Measurements from ENCODE around the gene DACH1. TPM values are rescaled to one million over a fixed set of nuclear protein-coding genes. Genes with fewer than 3 reads are reported as not detected.

DACH1 gene
- total RNA-seq, 1 donor from 2014 or later: 37.1 TPM

GRCh38 chr13:71634602-71635443 is 232.2 kb downstream of the DACH1 start:
- H3K27ac Mint-ChIP-seq: no peak overlapping the region
- peaks cover 32% of the 10 kb centered on the region for H3K4me1 Mint-ChIP-seq (ENCODE audit: low read depth)
- H3K36me3 Mint-ChIP-seq (ENCODE audit: insufficient read depth): no peaks in the 10 kb centered on the region
- no peaks in the 10 kb centered on the region for H3K27me3 Mint-ChIP-seq
- TF ChIP-seq, protein P1, sequence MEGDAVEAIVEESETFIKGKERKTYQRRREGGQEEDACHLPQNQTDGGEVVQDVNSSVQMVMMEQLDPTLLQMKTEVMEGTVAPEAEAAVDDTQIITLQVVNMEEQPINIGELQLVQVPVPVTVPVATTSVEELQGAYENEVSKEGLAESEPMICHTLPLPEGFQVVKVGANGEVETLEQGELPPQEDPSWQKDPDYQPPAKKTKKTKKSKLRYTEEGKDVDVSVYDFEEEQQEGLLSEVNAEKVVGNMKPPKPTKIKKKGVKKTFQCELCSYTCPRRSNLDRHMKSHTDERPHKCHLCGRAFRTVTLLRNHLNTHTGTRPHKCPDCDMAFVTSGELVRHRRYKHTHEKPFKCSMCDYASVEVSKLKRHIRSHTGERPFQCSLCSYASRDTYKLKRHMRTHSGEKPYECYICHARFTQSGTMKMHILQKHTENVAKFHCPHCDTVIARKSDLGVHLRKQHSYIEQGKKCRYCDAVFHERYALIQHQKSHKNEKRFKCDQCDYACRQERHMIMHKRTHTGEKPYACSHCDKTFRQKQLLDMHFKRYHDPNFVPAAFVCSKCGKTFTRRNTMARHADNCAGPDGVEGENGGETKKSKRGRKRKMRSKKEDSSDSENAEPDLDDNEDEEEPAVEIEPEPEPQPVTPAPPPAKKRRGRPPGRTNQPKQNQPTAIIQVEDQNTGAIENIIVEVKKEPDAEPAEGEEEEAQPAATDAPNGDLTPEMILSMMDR (IDR thresholded peaks at IDR 0.05; ENCODE audit: unreplicated experiment): no peak
- H3K4me3 Mint-ChIP-seq (ENCODE audit: low read depth): no peak overlapping the region
- no peaks in the 10 kb centered on the region for H3K9me3 Mint-ChIP-seq (ENCODE audit: low read depth)
- no peak for DNase-seq (ENCODE audit: low spot score, unreplicated experiment)

DNA sequence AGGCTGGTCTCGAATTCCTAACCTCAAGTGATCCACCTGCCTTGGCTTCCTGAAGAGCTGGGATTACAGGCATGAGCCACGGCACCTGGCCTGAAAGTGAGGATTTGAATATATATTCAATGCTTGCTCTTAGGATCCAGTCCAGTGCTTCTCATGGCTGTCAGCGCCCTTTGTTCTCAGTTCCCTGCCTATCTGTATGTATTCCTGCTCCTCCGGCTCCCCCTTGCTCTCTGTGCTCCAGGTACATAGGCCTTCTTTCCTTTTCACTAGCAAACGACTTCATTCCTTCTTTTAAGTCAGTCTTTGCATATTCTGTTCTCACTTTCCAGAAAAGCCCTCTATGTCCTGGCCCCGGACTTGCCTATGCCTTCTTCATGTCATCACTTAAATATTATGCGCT is 232.8 kb downstream of the DACH1 start:
- TF ChIP-seq, protein P1 (IDR thresholded peaks at IDR 0.05; ENCODE audit: unreplicated experiment): no peak
- Mint-ChIP-seq H3K27me3 (no peaks in the 10 kb centered on the region), H3K36me3 (ENCODE audit: insufficient read depth) (no peaks in the 10 kb centered on the region), H3K9me3 (ENCODE audit: low read depth) (no peaks in the 10 kb centered on the region), H3K27ac (no peak overlapping the region), H3K4me1 (ENCODE audit: low read depth) (peaks cover 25% of the 10 kb centered on the region), H3K4me3 (ENCODE audit: low read depth) (no peak overlapping the region)
- DNase-seq (ENCODE audit: low spot score, unreplicated experiment): no peak

GRCh38 chr13:71632721-71633120 is 234.3 kb downstream of the DACH1 start:
- no peak overlapping the region for H3K27ac Mint-ChIP-seq
- H3K4me1 Mint-ChIP-seq (ENCODE audit: low read depth): peaks cover 14% of the 10 kb centered on the region
- H3K4me3 Mint-ChIP-seq (ENCODE audit: low read depth): no peak overlapping the region

GRCh38 chr13:71632206-71632605 is 234.8 kb downstream of the DACH1 start:
- Mint-ChIP-seq H3K4me3 (ENCODE audit: low read depth) (no peak overlapping the region), H3K36me3 (ENCODE audit: insufficient read depth) (no peaks in the 10 kb centered on the region), H3K4me1 (ENCODE audit: low read depth) (peaks cover 16% of the 10 kb centered on the region), H3K9me3 (ENCODE audit: low read depth) (no peaks in the 10 kb centered on the region), H3K27me3 (no peaks in the 10 kb centered on the region), H3K27ac (no peak overlapping the region)
- TF ChIP-seq, protein P1 (IDR thresholded peaks at IDR 0.05; ENCODE audit: unreplicated experiment): no peak
- no peak for DNase-seq (ENCODE audit: low spot score, unreplicated experiment)

More at GRCh38 chr13:71632721-71633120, 234.3 kb downstream of the DACH1 start:
- DNase-seq (ENCODE audit: low spot score, unreplicated experiment): no peak
- H3K9me3 Mint-ChIP-seq (ENCODE audit: low read depth): no peaks in the 10 kb centered on the region
- H3K27me3 Mint-ChIP-seq: no peaks in the 10 kb centered on the region
- H3K36me3 Mint-ChIP-seq (ENCODE audit: insufficient read depth): no peaks in the 10 kb centered on the region
- TF ChIP-seq, protein P1 (IDR thresholded peaks at IDR 0.05; ENCODE audit: unreplicated experiment): no peak

GRCh38 chr13:71629167-71629566 is 237.8 kb downstream of the DACH1 start:
- Mint-ChIP-seq H3K4me3 (ENCODE audit: low read depth) (no peak overlapping the region), H3K36me3 (ENCODE audit: insufficient read depth) (no peaks in the 10 kb centered on the region), H3K9me3 (ENCODE audit: low read depth) (no peaks in the 10 kb centered on the region), H3K27ac (no peak overlapping the region), H3K4me1 (ENCODE audit: low read depth) (peaks cover 39% of the 10 kb centered on the region), H3K27me3 (no peaks in the 10 kb centered on the region)
- DNase-seq (ENCODE audit: low spot score, unreplicated experiment): no peak
- TF ChIP-seq, protein P1 (IDR thresholded peaks at IDR 0.05; ENCODE audit: unreplicated experiment): no peak

Data from progenitor cell of endocrine pancreas (in vitro differentiated cells).